Large intestine (tissue), 12 donors: ENCODE measurements around the gene TMEM54. TPM values are rescaled to one million over a fixed set of nuclear protein-coding genes. Genes with fewer than 3 reads are reported as not detected.
A peak's percentile ranks its signal among the peaks of the same experiment; 100 is the strongest.

ENCODE experiments used
- DNase-seq, 2 donors: peaks; one replicate each; pipeline versions ENCODE4 v3.0.0 to v3.0.0-alpha.2; 2013
- H3K27ac ChIP-seq: one replicate; pipeline ENCODE4 v1.5.1; 2013; ENCODE audit warnings: low read length
- H3K27me3 ChIP-seq: 2 replicates; pipeline ENCODE4 v1.6.1; 2013; ENCODE audit warnings: low read length; ENCODE audit not compliant: control insufficient read depth, insufficient read depth
- H3K36me3 ChIP-seq: 2 replicates; pipeline ENCODE4 v1.6.1; 2013; ENCODE audit warnings: low read length; ENCODE audit not compliant: control insufficient read depth, insufficient read depth
- H3K4me1 ChIP-seq: one replicate; pipeline ENCODE4 v1.6.1; 2013; ENCODE audit warnings: low read length; ENCODE audit not compliant: control insufficient read depth, insufficient read depth
- H3K4me3 ChIP-seq: one replicate; pipeline ENCODE4 v1.5.1; 2013; ENCODE audit warnings: low read length
- H3K9me3 ChIP-seq: one replicate; pipeline ENCODE4 v1.6.1; 2013; ENCODE audit warnings: mild to moderate bottlenecking, low read depth, low read length, moderate library complexity; ENCODE audit not compliant: control insufficient read depth
- WGBS: methylation state at CpG from one replicate; pipeline ENCODE4 v1.1.5; 2013; ENCODE audit warnings: low lambda C conversion rate; ENCODE audit not compliant: insufficient coverage; 5-methylcytosine and 5-hydroxymethylcytosine counted together
- long read RNA-seq, 11 donors: transcript quantifications; one replicate each; lab custom pipeline, GENCODE V29; 2026
- polyA plus RNA-seq: library from polyadenylated mRNA; unstranded; fragments of 120-200 nt; gene quantifications from one replicate; pipeline ENCODE4 v1.2.1, GENCODE V29; 2013

The TMEM54 gene
- polyA plus RNA-seq: 27.7 TPM
- long read RNA-seq, donor 1, transcript TMEM54-202 (6 exons, 999 nt): major isoform, 10 of 10 reads
- long read RNA-seq, donor 1, partial matches to known transcripts: 0 of 10 reads
- long read RNA-seq, donor 1, other reads (novel, unspliced or antisense): 0 of 10 reads
- long read RNA-seq, donor 2, transcript TMEM54-202 (6 exons, 999 nt): major isoform, 14 of 22 reads
- long read RNA-seq, donor 2, partial matches to known transcripts: 8 of 22 reads
- long read RNA-seq, donor 2, other reads (novel, unspliced or antisense): 0 of 22 reads
- long read RNA-seq, donor 3: 0 reads
- long read RNA-seq, donor 4, partial matches to known transcripts: 0 of 2 reads
- long read RNA-seq, donor 4, other reads (novel, unspliced or antisense): 0 of 2 reads
- long read RNA-seq, donor 5, transcript TMEM54-202 (6 exons, 999 nt): major isoform, 20 of 21 reads
- long read RNA-seq, donor 5, partial matches to known transcripts: 0 of 21 reads
- long read RNA-seq, donor 5, other reads (novel, unspliced or antisense): 0 of 21 reads
- long read RNA-seq, donor 6, transcript TMEM54-202 (6 exons, 999 nt): major isoform, 14 of 16 reads
- long read RNA-seq, donor 6, partial matches to known transcripts: 0 of 16 reads
- long read RNA-seq, donor 6, other reads (novel, unspliced or antisense): 0 of 16 reads
- long read RNA-seq, donor 7, transcript TMEM54-202 (6 exons, 999 nt): major isoform, 11 of 11 reads
- long read RNA-seq, donor 7, partial matches to known transcripts: 0 of 11 reads
- long read RNA-seq, donor 7, other reads (novel, unspliced or antisense): 0 of 11 reads
- long read RNA-seq, donor 8, transcript TMEM54-202 (6 exons, 999 nt): major isoform, 19 of 24 reads
- long read RNA-seq, donor 8, partial matches to known transcripts: 5 of 24 reads
- long read RNA-seq, donor 8, other reads (novel, unspliced or antisense): 0 of 24 reads
- long read RNA-seq, donor 9, transcript TMEM54-202 (6 exons, 999 nt): major isoform, 15 of 17 reads
- long read RNA-seq, donor 9, partial matches to known transcripts: 0 of 17 reads
- long read RNA-seq, donor 9, other reads (novel, unspliced or antisense): 0 of 17 reads
- long read RNA-seq, donor 10, transcript TMEM54-202 (6 exons, 999 nt): major isoform, 16 of 18 reads
- long read RNA-seq, donor 10, partial matches to known transcripts: 0 of 18 reads
- long read RNA-seq, donor 10, other reads (novel, unspliced or antisense): 0 of 18 reads
- long read RNA-seq, donor 11, transcript TMEM54-202 (6 exons, 999 nt): major isoform, 11 of 11 reads
- long read RNA-seq, donor 11, partial matches to known transcripts: 0 of 11 reads
- long read RNA-seq, donor 11, other reads (novel, unspliced or antisense): 0 of 11 reads

GRCh38 chr1:32900956-32901822, at the start of gene TMEM54:
TSS of gene TMEM54 (minus strand) at chr1:32901389. CDS start at chr1:32901238, 151 bp downstream.
- Histone ChIP-seq H3K9me3 (no peaks in the 10 kb centered on the region), H3K4me3 (peak within 1 kb of the TSS; percentile 73), H3K4me1 (peaks cover 20% of the 10 kb centered on the region), H3K27me3 (peaks cover 9% of the 10 kb centered on the region), H3K36me3 (no peaks in the 10 kb centered on the region), H3K27ac (peak within 1 kb of the TSS; percentile 5)
- WGBS: no CpG with 5 or more reads among the region's 92 CpGs
- DNase-seq: peak; percentile 54 to 82

- no peaks in the 10 kb centered on the region for H3K27me3 ChIP-seq
- WGBS: no CpG with 5 or more reads among the region's 5 CpGs
- H3K9me3 ChIP-seq: no peaks in the 10 kb centered on the region
- DNase-seq: no peak
- H3K27ac ChIP-seq: peak overlapping the region; percentile 65
- peaks cover 38% of the 10 kb centered on the region for H3K4me1 ChIP-seq
- no peak overlapping the region for H3K4me3 ChIP-seq
- peaks cover 16% of the 10 kb centered on the region for H3K36me3 ChIP-seq
Observed at GRCh38 chr1:32949519-32949918, 48.3 kb upstream of the TMEM54 start.

GRCh38 chr1:32948905-32949304, 47.7 kb upstream of the TMEM54 start:
- peaks cover 22% of the 10 kb centered on the region for H3K36me3 ChIP-seq

GRCh38 chr1:32948390-32948722, 47.2 kb upstream of the TMEM54 start:
- peak overlapping the region; percentile 84 for H3K27ac ChIP-seq
- no peak overlapping the region for H3K4me3 ChIP-seq
- H3K4me1 ChIP-seq: peaks cover 38% of the 10 kb centered on the region
- DNase-seq: no peak
- H3K36me3 ChIP-seq: peaks cover 27% of the 10 kb centered on the region
- no CpG with 5 or more reads among the region's 1 CpG for WGBS
- no peaks in the 10 kb centered on the region for H3K27me3 ChIP-seq
- H3K9me3 ChIP-seq: no peaks in the 10 kb centered on the region

More at GRCh38 chr1:32948905-32949304, 47.7 kb upstream of the TMEM54 start:
- H3K4me3 ChIP-seq: no peak overlapping the region
- no peaks in the 10 kb centered on the region for H3K27me3 ChIP-seq
- WGBS: no CpG with 5 or more reads among the region's 1 CpG
- peak; percentile 54 to 81 for DNase-seq
- peaks cover 38% of the 10 kb centered on the region for H3K4me1 ChIP-seq
- H3K27ac ChIP-seq: peak overlapping the region; percentile 84
- H3K9me3 ChIP-seq: no peaks in the 10 kb centered on the region

- Histone ChIP-seq H3K27me3 (no peaks in the 10 kb centered on the region), H3K9me3 (no peaks in the 10 kb centered on the region), H3K27ac (peak overlapping the region; percentile 84), H3K4me3 (no peak overlapping the region), H3K36me3 (peaks cover 32% of the 10 kb centered on the region), H3K4me1 (peaks cover 38% of the 10 kb centered on the region)
- DNase-seq: peak in 1 of 2 donors; percentile 53
- WGBS: 53% methylated on average over 4 of the region's 6 CpGs
Observed at GRCh38 chr1:32947669-32948389, 46.6 kb upstream of the TMEM54 start.

- Histone ChIP-seq H3K9me3 (no peaks in the 10 kb centered on the region), H3K4me1 (peaks cover 38% of the 10 kb centered on the region), H3K4me3 (no peak overlapping the region), H3K36me3 (peaks cover 44% of the 10 kb centered on the region), H3K27me3 (no peaks in the 10 kb centered on the region), H3K27ac (peak overlapping the region; percentile 60)
- WGBS: no CpG with 5 or more reads among the region's 2 CpGs
- DNase-seq: peak; percentile 36 to 78
Observed at GRCh38 chr1:32946413-32946812, 45.2 kb upstream of the TMEM54 start.

- H3K4me1 ChIP-seq: peaks cover 45% of the 10 kb centered on the region
- no peaks in the 10 kb centered on the region for H3K9me3 ChIP-seq
- no peaks in the 10 kb centered on the region for H3K27me3 ChIP-seq
- peaks cover 55% of the 10 kb centered on the region for H3K36me3 ChIP-seq
- no peak overlapping the region for H3K27ac ChIP-seq
- H3K4me3 ChIP-seq: no peak overlapping the region
- DNase-seq: no peak
Observed at GRCh38 chr1:32944180-32944579, 43.0 kb upstream of the TMEM54 start.

- DNase-seq: peak; percentile 51 to 71
- H3K4me1 ChIP-seq: peaks cover 36% of the 10 kb centered on the region
- no peaks in the 10 kb centered on the region for H3K27me3 ChIP-seq
- peak overlapping the region; percentile 59 for H3K27ac ChIP-seq
- no CpG with 5 or more reads among the region's 4 CpGs for WGBS
- H3K4me3 ChIP-seq: no peak overlapping the region
- H3K9me3 ChIP-seq: no peaks in the 10 kb centered on the region
- H3K36me3 ChIP-seq: peaks cover 64% of the 10 kb centered on the region
Observed at GRCh38 chr1:32939655-32940371, 38.6 kb upstream of the TMEM54 start.
